Bone marrow (tissue), 2 donors: ENCODE measurements around the gene SLC16A11.
"Not testable (repeated sequence)": the region's sequence is repeated elsewhere in the genome, so short reads cannot be mapped to it uniquely, and the experiment has no call there.

Source experiments
- DNase-seq, 2 donors: peaks; one replicate each; lab custom pipeline; 2025; lab: John Stamatoyannopoulos, UW

SLC16A11 gene, protein sequence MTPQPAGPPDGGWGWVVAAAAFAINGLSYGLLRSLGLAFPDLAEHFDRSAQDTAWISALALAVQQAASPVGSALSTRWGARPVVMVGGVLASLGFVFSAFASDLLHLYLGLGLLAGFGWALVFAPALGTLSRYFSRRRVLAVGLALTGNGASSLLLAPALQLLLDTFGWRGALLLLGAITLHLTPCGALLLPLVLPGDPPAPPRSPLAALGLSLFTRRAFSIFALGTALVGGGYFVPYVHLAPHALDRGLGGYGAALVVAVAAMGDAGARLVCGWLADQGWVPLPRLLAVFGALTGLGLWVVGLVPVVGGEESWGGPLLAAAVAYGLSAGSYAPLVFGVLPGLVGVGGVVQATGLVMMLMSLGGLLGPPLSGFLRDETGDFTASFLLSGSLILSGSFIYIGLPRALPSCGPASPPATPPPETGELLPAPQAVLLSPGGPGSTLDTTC

GRCh38 chr17:7043497-7044198, at the start of gene SLC16A11:
Gene SLC16A11 (minus strand): TSS chr17:7044092. CDS start chr17:7043513, 579 bp downstream.
- no peak for DNase-seq

DNA sequence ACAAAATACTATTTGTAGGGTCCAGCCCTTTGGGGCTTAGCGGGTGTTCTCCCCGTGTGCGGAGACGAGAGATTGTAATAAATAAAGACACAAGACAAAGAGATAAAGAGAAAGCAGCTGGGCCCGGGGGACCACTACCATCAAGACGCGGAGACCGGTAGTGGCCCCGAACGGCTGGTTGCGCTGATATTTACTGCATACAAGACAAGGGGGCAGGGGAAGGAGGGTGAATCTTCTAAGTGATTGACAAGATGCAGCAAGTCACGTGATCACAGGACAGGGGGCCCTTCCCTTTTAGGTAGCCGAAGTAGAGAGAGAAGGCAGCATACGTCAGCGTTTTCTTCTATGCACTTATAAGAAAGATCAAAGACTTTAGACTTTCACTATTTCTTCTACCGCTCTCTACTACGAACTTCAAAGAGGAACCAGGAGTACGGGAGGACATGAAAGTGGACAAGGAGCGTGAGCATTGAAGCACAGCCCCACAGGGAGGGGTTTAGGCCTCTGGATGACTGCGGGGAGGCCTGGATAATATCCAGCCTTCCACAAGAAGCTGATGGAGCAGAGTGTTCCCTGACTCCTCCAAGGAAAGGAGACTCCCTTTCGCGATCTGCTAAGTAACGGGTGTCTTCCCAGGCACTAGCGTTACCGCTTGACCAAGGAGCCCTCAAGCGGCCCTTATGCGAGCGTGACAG, 47.6 kb upstream of the SLC16A11 start:
- not testable (repeated sequence) for DNase-seq

DNA sequence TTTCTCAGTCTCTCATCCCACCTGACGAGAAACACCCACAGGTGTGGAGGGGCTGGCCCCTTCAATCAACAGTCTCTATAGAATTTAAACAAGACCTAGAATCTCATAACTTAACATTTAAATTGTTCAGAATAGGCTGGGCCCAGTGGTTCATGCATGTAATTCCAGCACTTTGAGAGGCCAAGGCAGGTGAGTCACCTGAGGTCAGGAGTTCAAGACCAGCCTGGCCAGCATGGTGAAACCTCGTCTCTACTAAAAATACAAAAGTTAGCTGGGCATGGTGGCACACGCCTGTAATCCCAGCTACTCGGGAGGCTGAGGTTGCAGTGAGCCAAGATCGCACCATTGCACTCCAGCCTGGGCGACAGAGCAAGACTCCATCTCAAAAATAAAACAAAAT, 45.7 kb upstream of the SLC16A11 start:
- not testable (repeated sequence) for DNase-seq

DNA sequence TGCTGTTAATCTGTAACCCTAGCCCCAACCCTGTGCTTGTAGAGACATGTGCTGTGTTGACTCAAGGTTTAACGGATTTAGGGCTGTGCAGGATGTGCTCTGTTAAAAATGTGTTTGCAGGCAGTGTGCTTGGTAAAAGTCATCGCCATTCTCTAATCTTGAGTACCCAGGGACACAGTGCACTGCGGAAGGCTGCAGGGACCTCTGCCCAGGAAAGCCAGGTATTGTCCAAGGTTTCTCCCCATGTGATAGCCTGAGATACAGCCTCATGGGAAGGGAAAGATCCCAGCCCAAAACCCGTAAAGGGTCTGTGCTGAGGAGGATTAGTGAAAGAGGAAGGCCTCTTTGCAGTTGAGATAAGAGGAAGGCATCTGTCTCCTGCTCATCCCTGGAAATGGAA, 44.5 kb upstream of the SLC16A11 start:
- DNase-seq: not testable (repeated sequence)

- no peak for DNase-seq
Observed at GRCh38 chr17:7084088-7084487, 40.2 kb upstream of the SLC16A11 start.

GRCh38 chr17:7083592-7083991, 39.7 kb upstream of the SLC16A11 start:
- DNase-seq: no peak

- DNase-seq: no peak
Observed at GRCh38 chr17:7081341-7082062, 37.6 kb upstream of the SLC16A11 start.

- no peak for DNase-seq
Observed at GRCh38 chr17:7080456-7081041, 36.7 kb upstream of the SLC16A11 start.

DNA sequence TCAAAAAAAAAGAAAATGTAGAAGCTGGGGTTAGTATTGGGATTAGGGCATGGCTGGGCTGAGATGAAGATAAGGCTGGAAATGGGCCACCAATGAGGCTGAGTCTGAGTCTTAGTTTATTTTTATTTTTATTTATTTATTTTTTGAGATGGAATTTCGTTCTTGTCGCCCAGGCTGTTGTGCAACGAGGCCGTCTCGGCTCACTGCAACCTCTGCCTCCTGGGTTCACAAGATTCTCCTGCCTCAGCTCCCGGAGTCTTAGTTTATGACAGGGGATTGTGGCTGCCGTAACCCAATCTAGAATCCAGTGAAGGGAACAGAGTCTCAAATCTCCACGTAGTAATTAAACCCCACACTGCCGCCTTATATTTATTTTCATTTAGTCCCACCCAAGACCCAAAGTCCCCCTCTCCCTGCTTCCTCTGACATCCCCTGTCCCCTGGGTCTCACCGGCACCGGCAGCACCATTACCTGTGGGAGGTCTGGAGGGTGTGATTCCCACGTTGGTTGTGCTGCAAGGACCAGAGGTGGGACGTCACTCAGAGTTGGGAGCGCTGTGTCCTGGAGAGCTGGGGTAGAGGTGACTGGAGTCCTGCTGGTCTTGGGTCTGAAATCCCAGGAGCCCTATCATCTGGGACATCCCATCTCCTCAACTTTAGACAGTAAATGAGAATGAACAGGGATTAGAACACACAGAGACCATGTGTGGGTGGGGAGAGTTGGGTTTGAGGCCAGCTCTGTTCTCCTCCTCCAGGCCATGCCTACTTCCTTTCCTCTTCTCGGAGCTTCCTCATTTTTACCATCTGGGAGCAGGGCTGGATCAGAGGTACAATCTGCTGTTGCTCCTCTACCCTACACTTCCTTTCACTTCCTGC, 35.9 kb upstream of the SLC16A11 start, which contains the start of gene CLEC10A:
CLEC10A (minus strand) TSS at position 671 of the 875 bp plus-strand sequence. CDS start 1,439 bp downstream, outside the sequence.
- peak in 1 of 2 donors; percentile 45 for DNase-seq

DNA sequence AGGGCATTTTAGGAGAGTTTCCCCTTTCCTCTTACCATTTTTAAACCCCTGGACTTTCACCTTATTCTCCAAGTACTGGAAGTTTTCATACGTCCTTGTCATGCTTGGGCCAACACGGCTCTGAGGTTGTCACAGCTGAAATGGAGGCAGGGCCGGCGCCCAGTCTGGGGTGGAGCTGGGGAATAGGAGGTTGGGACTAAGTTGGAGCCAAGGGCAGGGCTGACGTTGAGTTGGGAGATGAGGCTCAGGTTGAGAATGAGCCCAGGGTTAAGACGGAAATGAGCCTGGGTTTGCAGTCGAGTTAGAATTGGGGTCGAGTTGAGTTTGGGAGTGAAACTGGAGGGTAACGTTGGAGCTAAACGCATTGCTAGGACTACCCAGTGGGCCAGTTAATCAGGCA, 34.8 kb upstream of the SLC16A11 start:
- no peak for DNase-seq

GRCh38 chr17:7077911-7078546, 34.1 kb upstream of the SLC16A11 start:
- DNase-seq: no peak

DNA sequence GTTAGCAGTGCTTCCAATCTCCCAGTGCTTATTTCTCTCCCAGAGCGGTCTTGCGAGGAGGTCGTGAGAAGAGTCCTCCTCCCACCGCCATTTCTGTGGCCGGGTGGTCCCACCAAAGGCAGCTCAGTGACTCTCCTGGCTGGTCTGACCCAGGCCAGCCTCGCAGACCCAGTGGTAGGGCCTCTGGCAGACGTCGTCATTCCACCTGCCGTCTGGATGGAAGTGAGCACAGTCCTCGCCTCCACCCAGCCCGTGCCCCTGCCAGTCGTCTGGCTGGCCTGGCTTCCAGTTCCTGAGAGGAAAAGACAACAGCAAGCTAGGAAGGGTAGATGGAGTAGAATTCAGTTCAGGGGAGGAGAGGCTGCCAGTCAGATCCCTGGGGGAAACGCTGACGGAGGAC, 31.0 kb upstream of the SLC16A11 start:
- no peak for DNase-seq

- DNase-seq: no peak
Observed at GRCh38 chr17:7072406-7072805, 28.5 kb upstream of the SLC16A11 start.

DNA sequence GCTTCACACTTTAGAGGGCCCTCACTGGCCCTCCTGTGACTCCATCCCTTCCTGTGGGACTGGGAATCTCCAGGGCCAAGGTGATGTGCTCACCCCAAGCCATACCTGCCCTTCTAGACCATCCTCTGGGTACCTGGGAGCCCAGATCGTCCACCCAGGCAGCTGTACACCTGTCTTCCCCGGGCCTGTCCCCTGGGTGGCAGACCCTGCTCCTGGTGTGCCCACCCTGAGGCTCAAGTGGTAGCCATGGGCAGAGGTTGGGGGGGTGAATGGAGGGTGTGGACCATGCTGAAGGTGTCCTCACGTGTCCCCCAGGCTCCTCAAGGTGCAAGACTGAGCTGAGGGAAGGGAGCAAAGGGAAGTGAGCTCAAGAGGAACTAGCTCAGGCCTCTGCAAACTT, 26.8 kb upstream of the SLC16A11 start:
- DNase-seq: no peak

DNA sequence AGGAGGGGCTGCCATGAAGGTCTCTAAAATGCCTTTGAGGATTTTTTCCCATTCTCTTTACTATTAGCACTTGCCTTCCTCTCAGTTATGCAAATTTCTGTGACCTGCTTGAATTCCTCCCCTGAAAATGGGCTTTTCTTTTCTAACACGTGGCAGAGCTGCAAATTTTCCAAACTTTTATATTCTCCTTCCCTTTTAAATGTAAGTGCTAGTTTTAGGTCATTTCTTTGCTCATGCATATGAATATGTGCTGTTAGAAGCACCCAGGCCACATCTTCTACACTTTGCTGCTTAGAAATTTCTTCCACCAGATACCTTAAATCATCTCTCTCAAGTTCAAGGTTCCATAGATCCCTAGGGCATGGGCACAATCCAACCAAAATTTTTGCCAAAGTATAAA, 24.4 kb upstream of the SLC16A11 start:
- DNase-seq: no peak

GRCh38 chr17:7067198-7067597, 23.3 kb upstream of the SLC16A11 start:
- no peak for DNase-seq

- DNase-seq: no peak
Observed at GRCh38 chr17:7064261-7064660, 20.4 kb upstream of the SLC16A11 start.

GRCh38 chr17:7063518-7064094, 19.7 kb upstream of the SLC16A11 start:
- no peak for DNase-seq

- DNase-seq: peak in 1 of 2 donors; percentile 30
Observed at GRCh38 chr17:7060165-7060891, 16.4 kb upstream of the SLC16A11 start.
